ENCODE results near the gene C6orf120. TPM values are rescaled to one million over a fixed set of nuclear protein-coding genes. Genes with fewer than 3 reads are reported as not detected.

The C6orf120 gene
- total RNA-seq, 6 donors from 2014 or later = 16.8 to 33.5 (median 26.9) TPM

- peaks cover 0 to 6% (median under 1%) of the 10 kb centered on the region in 4 donors for H3K4me1 ChIP-seq
- no peaks in the 10 kb centered on the region for H3K27me3 ChIP-seq
- DNase-seq (no peak), ATAC-seq (ENCODE audit: low FRiP score in 2 of 2) (no peak)
- H3K4me3 ChIP-seq = no peak overlapping the region
- 76 to 93% methylated on average over 3 of the region's 3 CpGs for WGBS, 2 donors
- no peak overlapping the region for H3K27ac ChIP-seq
- peaks cover 10 to 66% (median 31%) of the 10 kb centered on the region in 4 donors for H3K36me3 ChIP-seq
- TF ChIP-seq POLR2A (IDR thresholded peaks at IDR 0.05) = no peak
- TF ChIP-seq CTCF (IDR thresholded peaks at IDR 0.05) = no peak
- TF ChIP-seq EP300 (IDR thresholded peaks at IDR 0.05) = no peak
- TF ChIP-seq POLR2AphosphoS5 (IDR thresholded peaks at IDR 0.05) = no peak
- no peaks in the 10 kb centered on the region for H3K9me3 ChIP-seq
These were observed 8.1 kb downstream of the C6orf120 start for GRCh38 chr6:169710009-169710408.

- no peak for DNase-seq
- Histone ChIP-seq H3K36me3 (peaks cover 10 to 80% (median 45%) of the 10 kb centered on the region in 4 donors), H3K4me3 (no peak overlapping the region), H3K27me3 (no peaks in the 10 kb centered on the region), H3K27ac (no peak overlapping the region), H3K9me3 (no peaks in the 10 kb centered on the region), H3K4me1 (no peaks in the 10 kb centered on the region)
- TF ChIP-seq EP300 (IDR thresholded peaks at IDR 0.05) (no peak), POLR2A (IDR thresholded peaks at IDR 0.05) (no peak), CTCF (IDR thresholded peaks at IDR 0.05) (no peak), POLR2AphosphoS5 (IDR thresholded peaks at IDR 0.05) (no peak)
- whole genome bisulfite sequencing, 2 donors = 100% methylated on average over 2 of the region's 2 CpGs
- no peak for ATAC-seq (ENCODE audit: low FRiP score in 2 of 2)
These were observed 12.3 kb downstream of the C6orf120 start for GRCh38 chr6:169714178-169714577.

GRCh38 chr6:169714595-169714994 is 12.7 kb downstream of the C6orf120 start:
- H3K9me3 ChIP-seq = no peaks in the 10 kb centered on the region
- no peak for DNase-seq
- WGBS, 2 donors = 94% methylated on average over 9 of the region's 9 CpGs
- no peaks in the 10 kb centered on the region for H3K27me3 ChIP-seq
- no peak overlapping the region for H3K4me3 ChIP-seq
- no peak for ATAC-seq (ENCODE audit: low FRiP score in 2 of 2)
- H3K36me3 ChIP-seq = peaks cover 10 to 76% (median 45%) of the 10 kb centered on the region in 4 donors
- TF ChIP-seq POLR2AphosphoS5 (IDR thresholded peaks at IDR 0.05) (no peak), CTCF (IDR thresholded peaks at IDR 0.05) (no peak)
- no peaks in the 10 kb centered on the region for H3K4me1 ChIP-seq
- H3K27ac ChIP-seq = no peak overlapping the region

GRCh38 chr6:169719117-169719516 is 17.2 kb downstream of the C6orf120 start:
- Histone ChIP-seq H3K27ac (no peak overlapping the region), H3K4me3 (no peak overlapping the region), H3K27me3 (no peaks in the 10 kb centered on the region), H3K36me3 (peaks cover 0 to 34% (median 23%) of the 10 kb centered on the region in 4 donors), H3K4me1 (peaks cover 10 to 23% (median 13%) of the 10 kb centered on the region in 4 donors), H3K9me3 (no peaks in the 10 kb centered on the region)
- ATAC-seq (ENCODE audit: low FRiP score in 2 of 2) (no peak), DNase-seq (no peak)
- 78 to 95% methylated on average over 4 of the region's 4 CpGs for WGBS, 2 donors
- no peak for TF ChIP-seq CTCF (IDR thresholded peaks at IDR 0.05)
- no peak for TF ChIP-seq EP300 (IDR thresholded peaks at IDR 0.05)

DNA sequence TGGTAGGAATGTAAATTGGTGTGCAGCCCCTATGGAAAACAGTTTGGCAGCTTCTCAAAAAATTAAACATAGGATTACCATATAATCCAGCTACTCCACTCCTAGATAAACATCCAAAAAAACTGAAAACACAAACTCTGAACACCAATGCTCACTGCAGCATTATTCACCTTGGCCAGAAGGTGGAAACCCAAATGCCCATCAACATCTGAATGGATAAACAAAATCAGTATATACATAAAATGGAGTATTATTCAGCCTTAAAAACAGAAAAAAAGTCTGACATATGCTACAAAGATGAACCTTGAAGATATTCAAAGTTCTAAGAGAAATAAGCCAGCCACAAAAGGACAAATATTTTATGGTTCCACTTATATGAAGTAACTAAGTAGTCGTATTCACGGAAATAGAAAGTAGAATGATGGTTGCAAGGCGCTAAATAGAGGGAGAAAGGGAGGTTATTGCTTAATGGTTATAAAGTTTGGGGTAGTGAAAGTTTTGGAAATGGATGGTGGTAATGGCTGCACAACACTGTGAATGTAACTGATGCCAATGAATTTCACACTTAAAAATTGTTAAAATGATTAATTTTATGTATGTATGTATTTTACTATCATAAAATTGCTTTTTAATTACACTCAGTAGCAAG is 18.4 kb downstream of the C6orf120 start:
- DNase-seq (no peak), ATAC-seq (ENCODE audit: low FRiP score in 2 of 2) (no peak)
- H3K4me1 ChIP-seq = peaks cover 11 to 30% (median 15%) of the 10 kb centered on the region in 4 donors
- no peak overlapping the region for H3K27ac ChIP-seq
- no peaks in the 10 kb centered on the region for H3K9me3 ChIP-seq
- no peak overlapping the region for H3K4me3 ChIP-seq
- H3K27me3 ChIP-seq = no peaks in the 10 kb centered on the region
- TF ChIP-seq POLR2A (IDR thresholded peaks at IDR 0.05) (no peak), EP300 (IDR thresholded peaks at IDR 0.05) (no peak), CTCF (IDR thresholded peaks at IDR 0.05) (no peak), POLR2AphosphoS5 (IDR thresholded peaks at IDR 0.05) (no peak)
- 82 to 92% methylated on average over 3 of the region's 3 CpGs for WGBS, 2 donors
- H3K36me3 ChIP-seq = peaks cover 0 to 22% (median 12%) of the 10 kb centered on the region in 4 donors

Data from upper lobe of left lung (tissue), 6 donors.